ENCODE data around the gene ADAMTS16.

- TF ChIP-seq EZH2 (optimal IDR thresholded peaks at IDR 0.05; ENCODE audit: low read depth, low read length) (no peak), CTCF (IDR thresholded peaks at IDR 0.05; ENCODE audit: low read length) (no peak), EZH2phosphoT487 (IDR thresholded peaks at IDR 0.05; ENCODE audit: low read length) (no peak)
Observed at GRCh38 chr5:5104550-5104949, 35.6 kb upstream of the ADAMTS16 start.

All from MM.1S (cell line).